GM18520 (cell line): ENCODE measurements around the gene NECAB2.

Source experiments
- ATAC-seq: cut with Tn5 transposase; IDR thresholded peaks from one replicate; pipeline ENCODE4 v1.9.1; 2021; ENCODE audit not compliant: unreplicated experiment

The NECAB2 gene

DNA sequence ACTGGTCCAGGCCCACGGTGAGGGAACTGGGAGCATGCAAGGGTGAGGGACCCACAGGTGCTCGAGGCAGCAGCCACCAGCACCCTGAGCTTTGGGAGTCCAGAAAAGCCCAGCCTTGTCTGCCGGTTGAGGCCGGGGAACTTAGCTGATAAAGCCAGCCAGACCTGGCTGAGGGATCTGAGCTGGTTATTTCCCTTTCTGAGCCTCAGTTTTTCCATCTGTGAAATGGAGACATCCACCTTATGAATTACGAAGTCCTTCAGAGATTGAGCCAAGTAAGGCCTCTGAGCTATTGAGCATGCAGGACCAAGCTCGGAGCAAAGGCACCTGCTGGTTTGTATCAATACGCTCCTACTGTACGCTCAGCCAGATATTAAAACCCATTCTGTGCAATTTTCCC lies 13.8 kb downstream of the NECAB2 start:
- no peak for ATAC-seq

DNA sequence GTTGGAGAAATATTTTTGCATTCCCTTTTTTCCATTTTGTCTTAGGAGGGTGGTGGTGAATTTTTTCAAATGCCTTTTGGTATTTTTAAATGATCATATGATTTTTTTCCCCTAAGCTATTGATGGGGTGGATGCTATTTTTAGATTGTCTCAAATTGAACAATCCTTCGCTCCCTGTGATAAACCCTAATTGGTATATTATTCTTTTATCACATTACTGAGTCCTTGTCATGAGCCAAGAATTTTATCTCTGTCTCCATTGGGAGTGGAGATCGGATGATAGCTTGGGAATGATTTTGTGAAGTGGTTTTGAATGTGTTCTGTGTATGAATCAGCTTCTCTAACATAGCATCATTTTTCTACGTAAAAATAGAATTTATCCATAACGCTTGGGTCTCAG lies 15.4 kb downstream of the NECAB2 start:
- no peak for ATAC-seq

DNA sequence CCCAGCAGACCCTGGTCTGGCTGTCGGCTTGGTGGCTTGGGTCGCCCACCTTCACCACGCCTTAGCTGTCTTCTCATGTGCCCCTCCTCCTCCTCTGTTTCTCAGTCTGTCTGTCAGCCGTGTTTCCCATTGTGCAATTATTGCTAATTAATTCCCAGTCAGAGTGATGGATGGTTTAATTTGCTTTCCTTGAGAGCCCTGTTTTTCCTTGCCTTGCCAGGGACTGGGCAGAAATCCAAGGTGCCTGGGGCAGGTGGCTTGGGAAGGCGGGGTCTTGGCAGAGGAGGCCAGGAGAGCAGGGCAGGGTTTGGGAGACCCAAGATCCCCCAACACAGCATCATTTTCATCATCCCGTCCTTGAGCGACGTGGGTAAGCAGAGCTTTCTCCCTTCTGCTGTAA lies 21.3 kb downstream of the NECAB2 start:
- no peak for ATAC-seq

DNA sequence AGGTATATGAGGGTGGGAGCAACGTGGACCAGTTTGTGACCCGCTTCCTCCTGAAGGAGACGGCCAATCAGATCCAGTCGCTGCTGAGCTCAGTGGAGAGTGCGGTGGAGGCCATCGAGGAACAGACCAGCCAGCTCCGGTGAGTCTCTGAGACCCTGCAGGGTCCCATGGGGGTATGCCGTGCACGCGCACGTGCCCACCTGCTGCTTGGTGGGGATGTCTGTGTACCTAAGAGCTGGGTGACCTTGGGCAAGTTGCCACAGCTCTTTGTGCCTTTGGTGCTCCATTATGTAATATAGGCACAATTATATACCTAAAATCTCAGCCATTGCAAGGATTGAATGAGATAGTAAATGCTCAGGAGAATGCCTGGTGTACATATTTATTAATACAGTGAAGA lies 22.4 kb downstream of the NECAB2 start:
- no peak for ATAC-seq

DNA sequence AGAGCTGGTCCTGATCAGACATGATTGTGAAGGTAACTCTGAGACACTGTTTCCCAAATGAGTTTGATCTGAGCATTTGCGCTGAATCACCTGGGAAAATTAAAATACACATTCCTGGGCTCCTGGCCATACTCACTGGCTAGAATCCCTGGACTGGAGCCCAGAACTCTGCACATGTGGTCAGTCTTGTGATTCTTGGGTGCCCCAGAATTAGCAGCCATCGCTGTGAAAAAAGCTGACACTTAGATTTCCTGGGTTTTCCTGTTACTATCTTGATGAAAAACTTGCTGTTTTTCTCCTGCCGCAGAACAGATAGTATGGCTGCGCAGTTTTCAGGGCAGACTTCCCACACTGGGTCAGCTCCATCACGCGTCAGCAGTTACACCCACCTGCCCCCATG lies 24.6 kb downstream of the NECAB2 start:
- no peak for ATAC-seq

DNA sequence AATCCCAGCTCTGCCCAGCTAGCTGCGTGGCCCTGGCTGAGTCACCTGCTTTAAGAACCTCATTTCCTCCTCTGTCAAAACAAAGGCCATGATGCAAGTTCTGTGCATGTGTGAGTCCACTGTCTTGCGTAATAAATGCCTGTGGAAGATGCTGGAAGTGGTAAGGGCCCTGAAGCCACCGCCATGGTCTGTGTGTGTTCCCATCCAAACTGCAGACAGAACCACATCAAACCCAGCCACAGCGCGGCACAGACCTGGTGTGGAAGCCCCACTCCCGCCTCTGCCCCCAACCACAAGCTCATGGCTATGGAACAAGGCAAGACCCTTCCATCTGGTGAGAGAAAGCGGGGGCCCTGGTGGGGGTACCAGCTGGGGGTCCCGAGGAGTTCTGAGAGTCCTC lies 26.0 kb downstream of the NECAB2 start:
- no peak for ATAC-seq

DNA sequence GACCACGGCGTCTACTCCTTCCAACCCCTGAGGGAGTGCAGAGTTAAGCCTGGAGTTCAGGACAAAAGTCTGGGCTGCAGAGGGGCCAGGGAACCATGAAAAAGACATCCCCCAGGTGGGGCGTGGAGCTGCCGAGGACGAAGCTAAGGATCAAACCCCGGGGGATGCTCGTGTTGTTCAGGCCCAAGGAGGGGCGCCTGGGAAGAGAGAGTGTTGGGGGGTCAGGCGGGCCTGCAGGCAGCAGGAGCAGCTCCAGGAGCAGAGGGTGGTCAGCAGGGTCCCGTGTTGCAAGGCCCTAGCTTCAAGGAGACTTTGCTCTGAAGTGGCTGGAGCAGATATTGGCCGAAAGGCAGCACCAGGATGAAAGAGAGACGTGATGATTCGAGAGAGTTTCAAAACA lies 26.7 kb downstream of the NECAB2 start:
- ATAC-seq: no peak

DNA sequence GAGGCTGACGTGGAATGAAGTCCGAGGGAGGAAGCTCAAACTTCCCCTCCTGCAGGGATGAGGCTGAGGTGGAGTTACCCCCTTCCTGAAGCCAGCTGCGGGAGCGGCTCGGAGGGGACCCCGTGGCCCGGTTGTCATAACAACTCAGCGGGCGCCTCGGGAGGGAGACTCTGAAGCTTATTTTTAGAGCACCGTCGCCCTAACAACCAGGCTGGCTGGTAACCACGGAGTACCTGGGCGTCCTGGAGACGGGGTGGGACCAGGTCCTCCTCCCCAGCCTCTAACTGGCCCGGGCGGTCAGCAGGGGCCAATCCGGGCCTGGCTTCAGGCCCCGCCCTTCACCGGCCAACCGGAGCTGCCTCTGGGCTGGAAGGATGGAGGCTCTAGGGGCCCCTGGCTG lies 27.7 kb downstream of the NECAB2 start:
- ATAC-seq: no peak

DNA sequence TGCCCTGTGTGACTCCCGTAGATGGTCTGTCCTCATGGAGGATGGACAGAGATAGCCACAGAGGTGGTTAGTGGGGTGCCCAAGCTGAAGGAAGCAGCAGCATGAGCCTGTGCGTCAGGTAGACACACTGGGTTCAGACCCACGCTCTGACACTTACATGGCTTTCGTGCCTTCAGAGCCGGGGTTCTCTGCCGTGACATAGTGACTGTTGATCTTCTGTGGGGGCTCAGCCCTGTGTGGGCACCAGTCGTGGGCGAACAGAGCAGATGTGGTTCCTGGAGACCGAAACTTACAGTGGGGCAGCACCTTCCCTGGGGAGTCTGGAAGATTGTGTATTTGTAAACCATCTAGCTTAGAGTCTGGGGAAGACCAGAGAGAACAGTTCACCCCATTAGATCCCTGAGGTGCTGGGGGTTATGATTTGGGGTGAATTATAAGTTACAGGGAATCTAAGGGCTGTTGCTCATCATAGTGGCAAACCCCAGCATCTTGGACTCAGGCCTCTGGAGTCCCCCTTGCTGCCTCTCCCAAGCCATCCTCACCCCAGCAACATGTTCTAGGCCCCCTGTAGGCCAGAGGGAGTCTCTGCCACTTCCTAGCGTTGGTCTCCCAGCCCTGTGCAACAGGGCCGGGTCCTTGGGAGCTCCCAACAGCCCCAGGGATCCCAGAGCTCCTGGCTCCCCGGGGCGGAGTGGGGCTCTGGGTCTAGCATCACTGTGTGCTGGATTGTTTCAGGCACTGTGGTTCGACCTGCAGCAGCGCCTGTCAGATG lies 28.6 kb downstream of the NECAB2 start:
- ATAC-seq: no peak

DNA sequence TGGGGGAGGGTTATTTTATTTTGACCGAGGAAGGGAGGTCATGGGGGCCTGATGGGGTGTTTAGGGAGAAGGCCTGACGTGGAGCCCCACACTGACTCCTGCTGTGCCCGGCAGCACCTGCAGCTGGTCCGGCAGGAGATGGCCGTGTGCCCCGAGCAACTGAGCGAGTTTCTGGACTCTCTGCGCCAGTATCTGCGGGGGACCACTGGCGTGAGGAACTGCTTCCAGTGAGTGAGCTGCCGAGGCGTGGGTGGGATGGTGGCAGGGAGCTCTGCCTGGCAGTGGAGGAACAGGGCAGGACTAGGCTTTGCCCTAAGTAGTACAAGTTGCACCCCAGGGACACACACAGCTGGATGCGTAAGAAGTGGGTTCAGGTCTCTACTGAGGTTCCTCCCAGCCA lies 30.0 kb downstream of the NECAB2 start:
- no peak for ATAC-seq

DNA sequence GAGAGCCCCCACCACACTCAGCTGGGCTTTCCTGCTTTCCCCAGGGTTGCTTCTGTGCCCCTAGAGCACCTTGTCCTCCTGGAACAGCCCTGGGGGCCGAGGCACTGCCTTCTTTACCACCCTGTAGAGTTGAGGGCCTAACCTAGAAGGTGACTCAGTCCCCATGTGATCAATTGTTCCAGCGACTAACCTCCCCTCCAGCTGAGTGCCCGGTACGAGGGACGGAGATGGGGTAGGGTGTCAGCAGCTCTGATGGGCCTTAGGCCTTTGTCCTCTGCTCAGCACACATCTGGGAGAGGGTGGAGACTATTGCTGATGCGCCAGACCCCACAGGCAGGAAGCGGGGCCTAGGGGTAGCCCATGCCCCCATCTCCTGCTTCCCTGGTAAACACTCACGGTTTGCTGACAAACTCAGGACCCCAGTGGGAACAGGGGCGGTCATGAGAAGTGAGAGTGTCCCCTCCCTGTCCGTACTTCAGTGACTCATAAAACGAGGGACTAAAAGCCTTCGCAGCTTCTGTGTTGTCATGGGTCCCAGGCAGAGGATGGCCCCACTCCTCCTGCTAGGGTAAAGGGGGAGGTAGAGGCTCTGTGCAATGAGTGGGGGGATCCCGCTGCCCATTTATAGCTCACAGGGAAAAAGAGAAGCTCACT lies 33.1 kb downstream of the NECAB2 start:
- ATAC-seq: no peak

DNA sequence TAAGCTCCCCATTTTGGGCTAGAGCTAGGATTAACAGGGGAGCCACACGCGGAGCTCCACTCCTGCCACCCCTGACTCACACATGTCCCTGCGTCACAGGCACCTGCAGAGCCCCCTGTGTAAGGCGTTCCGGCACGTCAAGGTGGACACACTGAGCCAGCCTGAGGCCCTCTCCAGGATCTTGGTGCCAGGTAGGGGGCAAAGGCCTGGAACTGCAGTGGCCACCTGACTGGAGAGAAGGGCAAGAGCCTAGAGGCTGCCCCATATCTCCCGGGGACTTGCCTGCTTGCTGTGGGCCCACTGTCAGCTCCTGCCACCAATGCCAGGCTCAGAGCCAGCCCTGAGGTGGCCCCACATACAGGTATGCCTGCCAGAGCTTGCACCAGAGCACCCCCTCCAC lies 33.7 kb downstream of the NECAB2 start:
- ATAC-seq: no peak

DNA sequence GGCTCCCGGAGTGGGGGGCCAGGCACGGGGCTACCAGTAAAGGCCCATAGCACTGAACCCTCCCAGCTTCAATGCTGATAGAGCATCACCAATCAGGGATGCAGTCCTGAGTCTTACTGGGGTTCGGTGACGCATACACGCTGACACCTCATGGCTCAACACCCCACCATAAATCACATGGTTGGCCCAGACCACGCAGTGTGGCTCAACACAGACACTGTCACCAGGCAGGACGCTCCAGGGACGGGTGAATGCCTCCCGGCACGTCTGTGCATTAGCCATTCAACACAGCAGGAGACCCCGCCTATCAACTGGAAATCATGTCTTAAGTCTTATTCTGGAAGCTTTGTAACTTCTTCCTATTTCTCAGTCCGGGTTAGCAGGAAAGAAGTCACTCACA lies 35.0 kb downstream of the NECAB2 start:
- ATAC-seq: no peak

DNA sequence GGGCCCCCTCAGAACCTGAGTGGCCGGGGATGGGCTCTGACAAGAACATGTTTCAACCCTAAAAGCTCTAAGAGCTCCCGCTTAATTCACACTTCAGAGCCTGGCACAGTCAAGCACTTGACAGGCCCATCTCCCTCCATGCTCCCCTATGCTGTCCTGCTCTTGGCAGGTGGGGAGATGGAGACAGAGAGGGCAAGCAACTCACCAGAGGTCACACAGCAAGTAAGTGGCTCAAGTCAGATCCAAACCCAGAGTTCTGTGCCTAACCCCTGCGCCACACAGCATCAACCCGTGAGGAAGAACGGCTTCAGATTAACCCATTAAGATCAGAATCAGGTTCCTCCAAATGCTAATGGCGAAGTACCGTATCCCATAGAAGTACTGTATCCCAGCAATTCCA lies 36.4 kb downstream of the NECAB2 start:
- ATAC-seq: no peak

DNA sequence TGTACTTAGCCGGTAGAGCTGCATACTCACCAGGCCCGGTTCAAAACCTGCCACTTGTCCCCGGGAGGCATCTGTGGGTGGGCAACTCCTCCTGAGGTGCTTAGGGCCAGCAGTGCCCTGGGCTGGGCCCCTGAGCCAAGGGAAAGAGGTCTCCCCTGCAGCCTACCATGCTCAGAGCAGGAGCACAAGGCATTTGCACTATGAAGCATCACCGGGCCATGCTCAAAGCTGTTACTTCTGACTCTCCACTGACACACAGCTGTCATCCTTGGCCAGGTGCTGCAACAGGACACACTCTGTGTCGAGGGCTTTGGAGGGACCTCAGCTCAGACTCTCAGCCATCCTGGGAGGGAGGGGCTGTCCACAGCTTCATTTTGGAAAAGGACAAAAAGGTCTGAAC lies 37.3 kb downstream of the NECAB2 start:
- ATAC-seq: no peak

DNA sequence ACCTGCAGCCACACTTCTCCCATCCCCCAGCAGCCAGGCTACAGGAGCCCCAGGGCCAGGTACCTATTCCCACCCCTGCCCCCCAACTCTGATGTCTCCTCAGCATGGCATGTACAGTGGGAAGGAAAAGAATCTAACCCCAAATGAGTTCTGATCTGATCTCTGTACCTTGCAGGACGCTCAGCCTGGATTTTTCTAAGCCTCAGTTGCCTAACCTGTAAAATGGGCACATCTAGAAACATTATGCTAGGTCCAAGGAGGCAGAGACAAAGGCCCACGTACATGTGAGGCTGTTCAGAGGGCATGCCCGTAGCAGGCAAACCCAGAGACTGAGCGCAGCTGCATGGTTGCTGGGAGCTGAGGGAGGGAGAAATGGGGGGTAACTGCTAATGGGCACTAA lies 39.5 kb downstream of the NECAB2 start:
- no peak for ATAC-seq

DNA sequence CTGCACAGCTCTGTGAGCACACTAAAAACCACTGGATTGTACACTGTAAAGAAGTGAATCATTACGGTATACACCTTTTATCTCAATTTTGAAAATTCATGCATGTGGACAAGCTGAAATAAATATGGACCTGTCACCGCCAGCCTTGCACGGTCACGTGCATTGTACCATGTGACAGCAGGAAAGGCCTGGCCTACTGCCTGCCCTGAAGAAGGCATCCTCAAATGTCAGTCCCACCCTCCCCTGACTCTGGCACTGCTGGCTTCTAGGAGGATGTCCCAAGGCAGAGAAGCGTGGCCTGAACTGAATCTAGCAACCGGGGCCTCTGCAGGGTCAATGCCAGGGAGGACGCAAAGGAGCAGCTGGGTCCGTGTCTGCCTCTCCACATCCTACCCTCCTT lies 39.9 kb downstream of the NECAB2 start:
- no peak for ATAC-seq

DNA sequence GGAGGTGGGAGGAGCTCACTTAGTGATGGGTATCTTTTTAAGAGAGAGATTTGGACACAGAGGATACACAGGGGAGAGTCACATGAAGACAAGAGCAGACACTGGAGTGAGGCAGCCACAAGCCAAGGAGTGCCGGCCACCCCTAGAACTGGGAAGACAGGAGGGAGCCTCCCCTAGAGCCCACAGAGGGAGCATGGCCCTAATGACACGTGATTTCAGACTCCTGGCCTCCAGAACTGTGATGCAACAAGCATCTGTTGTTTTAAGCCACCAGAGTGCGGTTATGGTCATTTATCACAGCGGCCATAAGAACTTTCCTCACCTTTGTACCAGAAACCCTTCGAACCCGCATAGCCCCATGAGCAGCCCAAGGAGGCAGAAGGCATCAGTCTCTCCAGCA lies 41.2 kb downstream of the NECAB2 start:
- ATAC-seq: no peak

DNA sequence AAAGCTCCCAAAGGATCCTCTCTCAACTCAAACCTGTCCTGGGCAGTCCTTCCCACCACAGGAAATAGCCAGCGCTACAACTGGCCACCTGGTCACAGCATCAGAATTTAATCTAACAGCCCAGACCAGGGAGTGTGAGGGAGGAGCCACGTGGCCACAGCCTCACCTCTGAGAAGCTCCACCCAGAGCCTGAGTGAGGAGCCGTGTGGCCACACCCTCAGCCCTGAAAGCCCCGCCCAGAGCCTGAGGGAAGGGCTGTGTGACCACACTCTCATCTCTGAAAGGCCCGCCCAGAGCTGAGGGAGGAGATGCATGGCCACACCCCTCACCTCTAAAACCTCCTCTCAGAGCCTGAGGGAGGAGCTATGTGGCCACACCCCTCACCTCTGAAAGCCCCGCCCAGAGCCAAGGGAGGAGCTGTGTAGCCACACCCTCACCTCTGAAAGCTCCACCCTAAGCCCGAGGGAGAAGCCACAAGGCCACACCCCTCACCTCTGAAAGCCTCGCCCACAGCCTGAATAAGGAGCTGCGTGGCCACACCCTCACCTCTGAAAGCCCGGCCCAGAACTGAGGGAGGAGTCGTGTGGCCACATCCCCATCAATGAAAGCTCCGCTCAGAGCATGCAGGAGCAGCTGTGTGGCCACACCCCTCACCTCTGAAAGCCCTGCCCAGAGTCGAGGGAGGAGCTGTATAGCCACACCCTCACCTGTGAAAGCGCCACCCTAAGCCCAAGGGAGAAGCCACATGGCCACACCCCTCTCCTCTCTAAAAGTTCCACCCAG lies 45.9 kb downstream of the NECAB2 start:
- peak; percentile 55 for ATAC-seq

DNA sequence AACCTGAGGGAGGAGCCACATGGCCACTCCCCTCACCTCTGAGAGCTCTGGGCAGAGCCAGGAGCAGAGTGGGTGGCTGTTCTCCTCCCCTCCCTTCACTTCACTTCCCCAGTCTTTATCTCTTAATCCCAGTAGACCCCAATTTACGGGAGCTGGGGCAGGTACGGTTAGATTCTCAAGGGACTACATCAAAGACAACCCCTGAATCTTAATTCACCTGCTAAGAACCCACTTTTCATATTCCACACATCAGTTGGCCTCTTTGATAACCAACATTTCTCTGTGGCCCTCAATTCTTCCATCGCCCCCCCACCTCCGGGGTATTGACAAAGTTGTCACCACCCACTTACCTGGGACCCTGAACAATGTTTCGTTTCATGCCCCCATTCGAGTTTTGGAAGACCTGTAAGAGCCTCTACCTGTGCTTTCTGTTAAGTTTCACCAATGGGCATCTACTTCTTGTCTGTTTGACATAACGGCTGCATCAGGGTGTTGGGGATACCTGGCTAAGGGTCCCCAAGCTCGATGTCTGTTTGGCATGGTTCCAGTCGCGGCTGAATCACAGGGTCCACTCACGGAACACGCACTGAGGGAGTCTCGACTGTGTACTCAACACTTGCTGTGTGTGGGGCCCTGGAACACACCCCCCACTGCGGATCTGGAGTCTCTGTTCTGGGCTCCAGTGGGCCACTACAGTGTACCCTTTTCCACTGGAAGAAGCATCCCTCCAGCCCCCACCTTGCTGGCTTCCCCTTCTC lies 46.7 kb downstream of the NECAB2 start:
- ATAC-seq: no peak

DNA sequence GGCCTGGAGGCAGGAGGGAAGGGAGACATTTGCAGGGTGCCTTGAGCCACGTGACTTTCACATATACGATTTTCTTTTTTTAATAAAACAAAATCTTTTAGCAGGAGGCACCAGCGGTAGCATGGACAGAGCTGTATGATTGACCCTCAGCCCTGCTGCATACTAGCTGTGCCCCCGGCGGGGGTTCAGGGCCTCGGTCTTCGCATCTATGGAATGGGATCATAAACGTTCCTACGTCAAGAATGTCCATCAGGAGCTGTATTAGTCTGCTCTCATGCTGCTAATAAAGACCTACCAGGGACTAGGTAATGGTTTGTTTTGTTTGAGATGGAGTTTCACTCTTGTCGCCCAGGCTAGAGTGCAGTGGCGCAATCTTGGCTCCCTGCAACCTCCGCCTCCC lies 47.4 kb downstream of the NECAB2 start:
- ATAC-seq: no peak
